A673 (cell line): ENCODE measurements around the gene CHD9NB. TPM values are rescaled to one million over a fixed set of nuclear protein-coding genes. Genes with fewer than 3 reads are reported as not detected.
A peak's percentile ranks its signal among the peaks of the same experiment; 100 is the strongest.

Experiments
- BruUV-seq: library from RNA; stranded (reverse); fragments of 400-500 nt; replicated peaks from 2 replicates; lab custom pipeline; 2021; lab: Mats Ljungman, UMichigan
- CTCF ChIA-PET: fragments of 300-600 bp; sonication (Branson Sonifier 250); formaldehyde crosslinking; loops from one replicate; lab custom pipeline; 2022; ENCODE audit warnings: antibody characterized with exemption; lab: Charles Lee
- POLR2A ChIA-PET: fragments of 300-600 bp; sonication (Branson Sonifier 250); formaldehyde crosslinking; loops from one replicate; lab custom pipeline; 2022; ENCODE audit warnings: antibody characterized with exemption; ENCODE audit not compliant: low non-redundant PET; lab: Charles Lee
- DNase-seq: peaks from one replicate; pipeline ENCODE4 v3.0.0-alpha.2; 2015; ENCODE audit warnings: low spot score
- H3K27ac ChIP-seq: fragments of 200-600 bp; sonication (generic); 2 replicates; pipeline ENCODE4 v1.5.1; 2016; ENCODE audit warnings: mixed run types, low read depth, mild to moderate bottlenecking, mixed read lengths, antibody characterized with exemption, low read length; ENCODE audit not compliant: poor library complexity, severe bottlenecking
- H3K27me3 ChIP-seq: fragments of 200-600 bp; sonication (generic); replicated peaks from 2 replicates; pipeline ENCODE4 v1.6.1; 2017; ENCODE audit warnings: mixed run types, low read depth, mild to moderate bottlenecking, mixed read lengths, antibody characterized with exemption, low read length; ENCODE audit not compliant: insufficient read depth, poor library complexity
- H3K36me3 ChIP-seq: fragments of 200-600 bp; sonication (generic); 2 replicates; pipeline ENCODE4 v1.6.1; 2016; ENCODE audit warnings: mixed run types, mild to moderate bottlenecking, mixed read lengths, antibody characterized with exemption, low read length; ENCODE audit not compliant: insufficient read depth, poor library complexity, severe bottlenecking
- H3K4me1 ChIP-seq: fragments of 200-600 bp; sonication (generic); 2 replicates; pipeline ENCODE4 v1.6.1; 2017; ENCODE audit warnings: mixed run types, mild to moderate bottlenecking, mixed read lengths, antibody characterized with exemption, low read length; ENCODE audit not compliant: insufficient read depth, poor library complexity, severe bottlenecking
- H3K4me3 ChIP-seq: fragments of 200-600 bp; sonication (generic); 2 replicates; pipeline ENCODE4 v1.5.1; 2016; ENCODE audit warnings: low read depth, mixed run types, mild to moderate bottlenecking, mixed read lengths, low read length; ENCODE audit not compliant: poor library complexity, severe bottlenecking
- H3K9me3 ChIP-seq: fragments of 200-600 bp; sonication (generic); 2 replicates; pipeline ENCODE4 v1.6.1; 2016; ENCODE audit warnings: mixed run types, low read depth, mild to moderate bottlenecking, mixed read lengths, antibody characterized with exemption, low read length; ENCODE audit not compliant: poor library complexity, severe bottlenecking
- CTCF ChIP-seq: fragments of 300-800, 200-600 bp; sonication (generic); conservative IDR thresholded peaks from 2 replicates; pipeline ENCODE4 v1.5.1; 2017; ENCODE audit warnings: low read depth, mild to moderate bottlenecking, antibody characterized with exemption, low read length, moderate library complexity, mixed read lengths
- EZH2 ChIP-seq: fragments of 200-600 bp; sonication (generic); IDR thresholded peaks from 2 replicates; pipeline ENCODE4 v1.6.1; 2017; ENCODE audit warnings: borderline replicate concordance, low read depth, mild to moderate bottlenecking, mixed read lengths, antibody characterized with exemption, low read length; ENCODE audit not compliant: poor library complexity, severe bottlenecking
- intact Hi-C: fragments of 100-400 bp; cut with micrococcal nuclease; formaldehyde crosslinking; loops from one replicate; pipeline ENCODE4 v1.10.0; 2022; ENCODE audit not compliant: unreplicated experiment
- total RNA-seq: library from RNA; stranded (reverse); gene quantifications from 2 replicates; pipeline ENCODE4 v1.2.3, GENCODE V29; 2021

CHD9NB gene
- total RNA-seq, 1 experiment from 2014 or later = 3.8 TPM

- CTCF ChIA-PET = no interaction called here
- DNase-seq = peak; percentile 51
- no peak for TF ChIP-seq EZH2
- TF ChIP-seq CTCF = no peak
- no peaks in the 10 kb centered on the region for H3K36me3 ChIP-seq
- no TSS peak for BruUV-seq
- peaks cover 81% of the 10 kb centered on the region for H3K4me1 ChIP-seq
- POLR2A ChIA-PET = interaction anchor here (0.5 to 0.6 kb wide), 2 partner anchors 9 to 1255 kb away, joined by 5 to 6 read pairs; no protein-coding TSS in a partner anchor
- peak overlapping the region; percentile 10 for H3K4me3 ChIP-seq
- intact Hi-C loops = no loop called here
- H3K9me3 ChIP-seq = no peaks in the 10 kb centered on the region
- no peaks in the 10 kb centered on the region for H3K27me3 ChIP-seq
- H3K27ac ChIP-seq = peak overlapping the region; percentile 91
Measured at GRCh38 chr16:53089434-53090285, 37.0 kb upstream of the CHD9NB start.

- POLR2A ChIA-PET = interaction anchor here (1.5 kb wide), 1 partner anchor 12 kb away, joined by 7 read pairs; no protein-coding TSS in a partner anchor
- H3K4me1 ChIP-seq = peaks cover 79% of the 10 kb centered on the region
- H3K4me3 ChIP-seq = no peak overlapping the region
- peak overlapping the region; percentile 96 for H3K27ac ChIP-seq
- no peaks in the 10 kb centered on the region for H3K36me3 ChIP-seq
- H3K9me3 ChIP-seq = no peaks in the 10 kb centered on the region
- H3K27me3 ChIP-seq = no peaks in the 10 kb centered on the region
- TF ChIP-seq EZH2 = no peak
- no peak for TF ChIP-seq CTCF
- CTCF ChIA-PET = no interaction called here
- DNase-seq = no peak
- intact Hi-C loops = no loop called here
- no TSS peak for BruUV-seq
Measured at GRCh38 chr16:53087101-53087500, 34.4 kb upstream of the CHD9NB start.

GRCh38 chr16:53085931-53086421 lies 33.3 kb upstream of the CHD9NB start:
- no TSS peak for BruUV-seq
- CTCF ChIA-PET = interaction anchor here (0.6 kb wide), 1 partner anchor 18 kb away, joined by 3 read pairs; no protein-coding TSS in a partner anchor
- intact Hi-C loops = no loop called here
- Histone ChIP-seq H3K27me3 (no peaks in the 10 kb centered on the region), H3K27ac (peak overlapping the region; percentile 96), H3K4me1 (peaks cover 81% of the 10 kb centered on the region), H3K4me3 (peak overlapping the region; percentile 15), H3K36me3 (no peaks in the 10 kb centered on the region), H3K9me3 (no peaks in the 10 kb centered on the region)
- TF ChIP-seq EZH2 (no peak), CTCF (no peak)
- POLR2A ChIA-PET = interaction anchor here (1.5 kb wide), 1 partner anchor 13 kb away, joined by 7 read pairs; no protein-coding TSS in a partner anchor
- DNase-seq = peak; percentile 92
